ENCODE measurements around the gene KRTAP4-9. TPM values are rescaled to one million over a fixed set of nuclear protein-coding genes. Genes with fewer than 3 reads are reported as not detected.
"Not testable (repeated sequence)": the region's sequence is repeated elsewhere in the genome, so short reads cannot be mapped to it uniquely, and the experiment has no call there.

The KRTAP4-9 gene
- total RNA-seq, 1 experiment from 2014 or later = not detected

DNA sequence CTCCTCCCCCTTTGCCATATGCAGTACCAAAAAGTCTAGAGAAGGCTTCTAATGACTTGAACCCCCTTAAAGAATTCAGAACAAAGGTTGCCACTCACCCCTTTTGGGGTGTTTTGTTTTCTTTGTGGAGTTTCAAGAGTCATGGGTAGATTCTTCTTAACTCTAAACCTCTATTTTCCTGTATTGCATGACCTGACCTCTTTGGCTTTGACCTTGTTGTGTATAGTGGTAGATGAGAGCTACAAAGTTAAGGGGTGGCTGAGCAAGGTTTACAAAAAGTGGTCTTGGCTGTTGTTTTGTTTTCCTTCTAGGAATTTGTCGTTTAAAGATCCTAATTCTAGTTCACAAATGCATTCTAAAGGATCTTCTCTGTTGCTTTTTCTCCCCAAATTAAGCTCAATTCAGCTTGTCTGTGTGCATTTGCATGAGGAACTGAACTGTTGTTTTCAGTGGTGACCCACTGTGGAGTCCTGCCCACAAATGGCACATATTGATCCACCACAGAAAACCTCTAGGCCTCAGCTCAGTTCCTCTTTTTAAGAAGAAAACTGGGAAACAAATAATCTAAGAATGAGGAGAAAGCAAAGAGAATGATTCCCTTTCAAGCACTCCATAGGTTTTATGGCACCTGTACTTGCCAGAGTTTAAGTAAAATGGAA, 3.7 kb downstream of the KRTAP4-9 start:
- intact Hi-C loops (cut with micrococcal nuclease; ENCODE audit: unreplicated experiment); ATAC-seq; H3K27ac ChIP-seq (ENCODE audit: low read length); H3K9me3 ChIP-seq (ENCODE audit: control insufficient read depth, insufficient read depth, low read depth, low read length); CTCF ChIA-PET; BruUV-seq (replicated peaks); H3K27me3 ChIP-seq (ENCODE audit: control insufficient read depth, insufficient read depth, low read length); in situ Hi-C loops (cut with HindIII; ENCODE audit: low pct_unique_long_range_greater_than_20kb, low sequenced_read_pairs); H3K4me1 ChIP-seq (ENCODE audit: control insufficient read depth, insufficient read depth, low read length); H3K4me3 ChIP-seq (ENCODE audit: low read depth in 2 of 2, low read length in 2 of 2); H3K36me3 ChIP-seq (ENCODE audit: control insufficient read depth, insufficient read depth, low read length); DNase-seq (ENCODE audit: low read depth, low spot score); POLR2A ChIA-PET: not testable (repeated sequence)

DNA sequence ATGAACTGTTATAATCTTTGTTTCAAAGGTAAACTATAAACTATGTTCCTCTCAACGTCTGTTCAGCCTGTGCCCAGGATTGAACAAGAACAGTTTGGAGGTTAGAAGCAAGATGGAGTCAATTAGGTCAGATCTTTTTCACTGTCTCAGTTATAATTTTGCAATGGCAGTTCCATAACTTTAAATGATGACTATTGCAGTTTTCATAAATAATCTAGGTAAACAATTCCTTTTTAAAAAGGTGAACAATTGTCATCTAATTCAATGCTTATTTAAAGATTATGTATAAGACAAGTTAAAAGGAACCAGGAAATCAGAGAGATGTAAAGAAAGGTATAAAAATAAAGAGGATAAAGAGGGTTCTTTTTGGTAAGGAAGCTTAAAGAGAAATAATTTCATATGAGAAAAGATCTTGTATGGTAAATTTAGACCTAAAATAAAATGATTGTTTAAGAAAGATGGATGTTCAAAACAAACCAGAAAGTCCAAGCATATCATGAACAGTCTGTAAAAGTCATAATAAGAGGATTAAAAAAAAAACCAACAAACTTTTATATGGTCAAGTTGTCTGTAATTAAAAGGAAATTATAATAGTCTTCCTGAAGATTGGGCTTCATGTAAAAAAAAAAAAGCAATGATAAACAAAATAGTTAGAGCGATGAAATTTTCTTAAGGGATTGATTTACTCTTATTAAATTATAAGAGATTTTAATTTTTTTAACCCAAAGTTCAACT, 6.1 kb downstream of the KRTAP4-9 start:
- ChIA-PET CTCF (no interaction called here), POLR2A (no interaction called here)
- H3K27me3 ChIP-seq (ENCODE audit: control insufficient read depth, insufficient read depth, low read length) = no peaks in the 10 kb centered on the region
- TF ChIP-seq, protein P1, sequence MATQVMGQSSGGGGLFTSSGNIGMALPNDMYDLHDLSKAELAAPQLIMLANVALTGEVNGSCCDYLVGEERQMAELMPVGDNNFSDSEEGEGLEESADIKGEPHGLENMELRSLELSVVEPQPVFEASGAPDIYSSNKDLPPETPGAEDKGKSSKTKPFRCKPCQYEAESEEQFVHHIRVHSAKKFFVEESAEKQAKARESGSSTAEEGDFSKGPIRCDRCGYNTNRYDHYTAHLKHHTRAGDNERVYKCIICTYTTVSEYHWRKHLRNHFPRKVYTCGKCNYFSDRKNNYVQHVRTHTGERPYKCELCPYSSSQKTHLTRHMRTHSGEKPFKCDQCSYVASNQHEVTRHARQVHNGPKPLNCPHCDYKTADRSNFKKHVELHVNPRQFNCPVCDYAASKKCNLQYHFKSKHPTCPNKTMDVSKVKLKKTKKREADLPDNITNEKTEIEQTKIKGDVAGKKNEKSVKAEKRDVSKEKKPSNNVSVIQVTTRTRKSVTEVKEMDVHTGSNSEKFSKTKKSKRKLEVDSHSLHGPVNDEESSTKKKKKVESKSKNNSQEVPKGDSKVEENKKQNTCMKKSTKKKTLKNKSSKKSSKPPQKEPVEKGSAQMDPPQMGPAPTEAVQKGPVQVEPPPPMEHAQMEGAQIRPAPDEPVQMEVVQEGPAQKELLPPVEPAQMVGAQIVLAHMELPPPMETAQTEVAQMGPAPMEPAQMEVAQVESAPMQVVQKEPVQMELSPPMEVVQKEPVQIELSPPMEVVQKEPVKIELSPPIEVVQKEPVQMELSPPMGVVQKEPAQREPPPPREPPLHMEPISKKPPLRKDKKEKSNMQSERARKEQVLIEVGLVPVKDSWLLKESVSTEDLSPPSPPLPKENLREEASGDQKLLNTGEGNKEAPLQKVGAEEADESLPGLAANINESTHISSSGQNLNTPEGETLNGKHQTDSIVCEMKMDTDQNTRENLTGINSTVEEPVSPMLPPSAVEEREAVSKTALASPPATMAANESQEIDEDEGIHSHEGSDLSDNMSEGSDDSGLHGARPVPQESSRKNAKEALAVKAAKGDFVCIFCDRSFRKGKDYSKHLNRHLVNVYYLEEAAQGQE (IDR thresholded peaks at IDR 0.05; ENCODE audit: insufficient read depth in 1 of 2, low read depth in 2 of 2, low read length in 1 of 2) = no peak
- TF ChIP-seq POLR2AphosphoS5 (IDR thresholded peaks at IDR 0.05; ENCODE audit: low read depth, low read length) = no peak
- TF ChIP-seq, protein P2, sequence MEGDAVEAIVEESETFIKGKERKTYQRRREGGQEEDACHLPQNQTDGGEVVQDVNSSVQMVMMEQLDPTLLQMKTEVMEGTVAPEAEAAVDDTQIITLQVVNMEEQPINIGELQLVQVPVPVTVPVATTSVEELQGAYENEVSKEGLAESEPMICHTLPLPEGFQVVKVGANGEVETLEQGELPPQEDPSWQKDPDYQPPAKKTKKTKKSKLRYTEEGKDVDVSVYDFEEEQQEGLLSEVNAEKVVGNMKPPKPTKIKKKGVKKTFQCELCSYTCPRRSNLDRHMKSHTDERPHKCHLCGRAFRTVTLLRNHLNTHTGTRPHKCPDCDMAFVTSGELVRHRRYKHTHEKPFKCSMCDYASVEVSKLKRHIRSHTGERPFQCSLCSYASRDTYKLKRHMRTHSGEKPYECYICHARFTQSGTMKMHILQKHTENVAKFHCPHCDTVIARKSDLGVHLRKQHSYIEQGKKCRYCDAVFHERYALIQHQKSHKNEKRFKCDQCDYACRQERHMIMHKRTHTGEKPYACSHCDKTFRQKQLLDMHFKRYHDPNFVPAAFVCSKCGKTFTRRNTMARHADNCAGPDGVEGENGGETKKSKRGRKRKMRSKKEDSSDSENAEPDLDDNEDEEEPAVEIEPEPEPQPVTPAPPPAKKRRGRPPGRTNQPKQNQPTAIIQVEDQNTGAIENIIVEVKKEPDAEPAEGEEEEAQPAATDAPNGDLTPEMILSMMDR (IDR thresholded peaks at IDR 0.05) = no peak
- no peak for TF ChIP-seq TCF7L2 (IDR thresholded peaks at IDR 0.05; ENCODE audit: low read depth, low read length)
- no TSS peak for BruUV-seq (replicated peaks)
- H3K9me3 ChIP-seq (ENCODE audit: control insufficient read depth, insufficient read depth, low read depth, low read length) = peaks cover 10% of the 10 kb centered on the region; the same call in 1 of the 2 replicates
- ATAC-seq (no peak), DNase-seq (ENCODE audit: low read depth, low spot score) (no peak)
- H3K27ac ChIP-seq (ENCODE audit: low read length) = no peak overlapping the region
- in situ Hi-C loops (cut with HindIII; ENCODE audit: low pct_unique_long_range_greater_than_20kb, low sequenced_read_pairs) = no loop called here
- H3K4me3 ChIP-seq (ENCODE audit: low read depth in 2 of 2, low read length in 2 of 2) = no peak overlapping the region
- H3K36me3 ChIP-seq (ENCODE audit: control insufficient read depth, insufficient read depth, low read length) = no peaks in the 10 kb centered on the region
- H3K4me1 ChIP-seq (ENCODE audit: control insufficient read depth, insufficient read depth, low read length) = no peaks in the 10 kb centered on the region
- intact Hi-C loops (cut with micrococcal nuclease; ENCODE audit: unreplicated experiment) = no loop called here

DNA sequence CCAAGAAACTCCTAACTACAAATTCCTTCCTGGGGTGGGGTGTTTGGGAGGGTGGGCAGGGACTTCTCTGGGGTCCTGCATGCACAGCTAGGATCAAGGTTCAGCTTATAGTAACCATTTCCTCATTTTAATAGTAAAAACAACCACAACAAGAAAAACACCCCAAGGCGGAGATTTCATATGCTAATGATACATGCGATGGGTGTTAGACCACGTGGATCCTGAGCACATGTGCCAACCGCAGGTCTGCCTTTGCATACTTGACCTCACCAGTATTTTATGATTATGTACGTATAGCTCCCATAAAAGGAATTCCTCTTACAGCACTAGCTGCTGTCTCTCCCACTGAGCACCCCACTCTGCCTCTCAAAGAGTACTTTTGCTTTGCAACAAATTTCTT, 11.1 kb downstream of the KRTAP4-9 start:
- intact Hi-C loops (cut with micrococcal nuclease; ENCODE audit: unreplicated experiment) = no loop called here
- Histone ChIP-seq H3K4me1 (ENCODE audit: control insufficient read depth, insufficient read depth, low read length) (no peaks in the 10 kb centered on the region), H3K4me3 (ENCODE audit: low read depth in 2 of 2, low read length in 2 of 2) (no peak overlapping the region), H3K36me3 (ENCODE audit: control insufficient read depth, insufficient read depth, low read length) (no peaks in the 10 kb centered on the region), H3K27me3 (ENCODE audit: control insufficient read depth, insufficient read depth, low read length) (no peaks in the 10 kb centered on the region), H3K9me3 (ENCODE audit: control insufficient read depth, insufficient read depth, low read depth, low read length) (peaks cover 6% of the 10 kb centered on the region; the same call in 1 of the 2 replicates), H3K27ac (ENCODE audit: low read length) (no peak overlapping the region)
- ChIA-PET CTCF (no interaction called here), POLR2A (no interaction called here)
- TF ChIP-seq, protein P1 (IDR thresholded peaks at IDR 0.05; ENCODE audit: insufficient read depth in 1 of 2, low read depth in 2 of 2, low read length in 1 of 2) = no peak
- TF ChIP-seq SIN3A (IDR thresholded peaks at IDR 0.05; ENCODE audit: borderline replicate concordance, insufficient read depth, low read depth, low read length) = no peak
- TF ChIP-seq, protein P2 (IDR thresholded peaks at IDR 0.05) = no peak
- no peak for TF ChIP-seq TCF7L2 (IDR thresholded peaks at IDR 0.05; ENCODE audit: low read depth, low read length)
- no peak for TF ChIP-seq POLR2AphosphoS5 (IDR thresholded peaks at IDR 0.05; ENCODE audit: low read depth, low read length)
- ATAC-seq (no peak), DNase-seq (ENCODE audit: low read depth, low spot score) (no peak)
- in situ Hi-C loops (cut with HindIII; ENCODE audit: low pct_unique_long_range_greater_than_20kb, low sequenced_read_pairs) = no loop called here
- BruUV-seq (replicated peaks) = no TSS peak
